Chondrocyte (in vitro differentiated cells): ENCODE measurements around the gene GALR3. TPM values are rescaled to one million over a fixed set of nuclear protein-coding genes. Genes with fewer than 3 reads are reported as not detected.

Experiments
- DNase-seq: peaks from one replicate; pipeline ENCODE4 v3.0.0; 2021; ENCODE audit warnings: mixed read lengths, low spot score
- H3K27ac Mint-ChIP-seq: one replicate; pipeline ENCODE4 v1.8.0; 2021; ENCODE audit warnings: mild to moderate bottlenecking, moderate library complexity, mixed read lengths; ENCODE audit not compliant: unreplicated experiment
- H3K27me3 Mint-ChIP-seq: 2 replicates; pipeline ENCODE4 v1.8.0; 2021; ENCODE audit warnings: low read depth, mixed read lengths
- H3K36me3 Mint-ChIP-seq: 2 replicates; pipeline ENCODE4 v1.8.0; 2021; ENCODE audit warnings: low read depth, mixed read lengths
- H3K4me1 Mint-ChIP-seq: 2 replicates; pipeline ENCODE4 v1.8.0; 2021; ENCODE audit warnings: low read depth, mild to moderate bottlenecking, mixed read lengths
- H3K4me3 Mint-ChIP-seq: one replicate; pipeline ENCODE4 v1.8.0; 2021; ENCODE audit warnings: mild to moderate bottlenecking, moderate library complexity, mixed read lengths; ENCODE audit not compliant: unreplicated experiment
- H3K9me3 Mint-ChIP-seq: 2 replicates; pipeline ENCODE4 v1.8.0; 2021; ENCODE audit warnings: low read depth, mixed read lengths
- long read RNA-seq: library from polyadenylated mRNA; stranded (forward); transcript quantifications from one replicate; pipeline ENCODE4 v2.0.0, GENCODE V29; 2021
- total RNA-seq: library from RNA; stranded (reverse); gene quantifications from 3 replicates; pipeline ENCODE4 v1.2.1, GENCODE V29; 2021
- TF ChIP-seq, protein P1 (sequence below): fragments of 200-600 bp; sonication (generic); IDR thresholded peaks from 2 replicates; pipeline ENCODE4 v1.5.0; 2021; ENCODE audit warnings: antibody characterized with exemption, mild to moderate bottlenecking, moderate library complexity

Gene GALR3, protein sequence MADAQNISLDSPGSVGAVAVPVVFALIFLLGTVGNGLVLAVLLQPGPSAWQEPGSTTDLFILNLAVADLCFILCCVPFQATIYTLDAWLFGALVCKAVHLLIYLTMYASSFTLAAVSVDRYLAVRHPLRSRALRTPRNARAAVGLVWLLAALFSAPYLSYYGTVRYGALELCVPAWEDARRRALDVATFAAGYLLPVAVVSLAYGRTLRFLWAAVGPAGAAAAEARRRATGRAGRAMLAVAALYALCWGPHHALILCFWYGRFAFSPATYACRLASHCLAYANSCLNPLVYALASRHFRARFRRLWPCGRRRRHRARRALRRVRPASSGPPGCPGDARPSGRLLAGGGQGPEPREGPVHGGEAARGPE
- total RNA-seq: 0.37 to 0.41 TPM in 2 of 3 replicates, not detected in the other
- long read RNA-seq, partial matches to known transcripts: 1 of 1 reads
- long read RNA-seq, other reads (novel, unspliced or antisense): 0 of 1 reads

DNA sequence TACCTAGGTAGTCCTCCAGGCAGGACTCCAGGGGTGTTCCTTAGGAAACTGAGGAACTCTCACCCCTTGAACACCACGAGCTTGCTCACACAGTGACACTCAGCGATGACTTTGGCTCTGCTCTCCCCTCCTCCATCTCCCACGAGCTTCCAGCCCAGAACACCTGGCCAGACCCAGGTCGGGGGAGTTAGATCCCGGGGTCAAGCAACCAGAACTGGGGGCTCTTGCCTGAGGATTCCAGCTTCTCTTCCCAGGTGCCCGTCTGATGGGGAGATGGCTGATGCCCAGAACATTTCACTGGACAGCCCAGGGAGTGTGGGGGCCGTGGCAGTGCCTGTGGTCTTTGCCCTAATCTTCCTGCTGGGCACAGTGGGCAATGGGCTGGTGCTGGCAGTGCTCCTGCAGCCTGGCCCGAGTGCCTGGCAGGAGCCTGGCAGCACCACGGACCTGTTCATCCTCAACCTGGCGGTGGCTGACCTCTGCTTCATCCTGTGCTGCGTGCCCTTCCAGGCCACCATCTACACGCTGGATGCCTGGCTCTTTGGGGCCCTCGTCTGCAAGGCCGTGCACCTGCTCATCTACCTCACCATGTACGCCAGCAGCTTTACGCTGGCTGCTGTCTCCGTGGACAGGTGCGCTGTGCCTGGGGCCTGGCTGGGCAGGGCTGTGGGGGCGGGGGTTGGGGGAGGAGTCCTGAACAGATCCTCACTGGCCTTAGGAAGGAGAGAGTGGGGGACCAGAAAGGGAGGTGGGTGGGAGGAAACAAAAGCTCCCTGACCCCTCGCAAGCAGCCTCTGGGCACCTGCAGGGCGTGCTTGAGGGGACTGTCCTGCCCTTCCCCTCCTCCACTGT is at the start of gene GALR3:
Gene GALR3 (plus strand): TSS at position 249 of the 852 bp plus-strand sequence. CDS start 25 bp downstream, at position 274.
- no peaks in the 10 kb centered on the region for H3K9me3 Mint-ChIP-seq
- H3K4me1 Mint-ChIP-seq: peaks cover 10% of the 10 kb centered on the region
- peaks cover 2% of the 10 kb centered on the region for H3K36me3 Mint-ChIP-seq
- no peak within 1 kb of the TSS for H3K27ac Mint-ChIP-seq
- no peak for DNase-seq
- peaks cover 4% of the 10 kb centered on the region for H3K27me3 Mint-ChIP-seq
- no peak within 1 kb of the TSS for H3K4me3 Mint-ChIP-seq
- TF ChIP-seq, protein P1, sequence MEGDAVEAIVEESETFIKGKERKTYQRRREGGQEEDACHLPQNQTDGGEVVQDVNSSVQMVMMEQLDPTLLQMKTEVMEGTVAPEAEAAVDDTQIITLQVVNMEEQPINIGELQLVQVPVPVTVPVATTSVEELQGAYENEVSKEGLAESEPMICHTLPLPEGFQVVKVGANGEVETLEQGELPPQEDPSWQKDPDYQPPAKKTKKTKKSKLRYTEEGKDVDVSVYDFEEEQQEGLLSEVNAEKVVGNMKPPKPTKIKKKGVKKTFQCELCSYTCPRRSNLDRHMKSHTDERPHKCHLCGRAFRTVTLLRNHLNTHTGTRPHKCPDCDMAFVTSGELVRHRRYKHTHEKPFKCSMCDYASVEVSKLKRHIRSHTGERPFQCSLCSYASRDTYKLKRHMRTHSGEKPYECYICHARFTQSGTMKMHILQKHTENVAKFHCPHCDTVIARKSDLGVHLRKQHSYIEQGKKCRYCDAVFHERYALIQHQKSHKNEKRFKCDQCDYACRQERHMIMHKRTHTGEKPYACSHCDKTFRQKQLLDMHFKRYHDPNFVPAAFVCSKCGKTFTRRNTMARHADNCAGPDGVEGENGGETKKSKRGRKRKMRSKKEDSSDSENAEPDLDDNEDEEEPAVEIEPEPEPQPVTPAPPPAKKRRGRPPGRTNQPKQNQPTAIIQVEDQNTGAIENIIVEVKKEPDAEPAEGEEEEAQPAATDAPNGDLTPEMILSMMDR: no peak

DNA sequence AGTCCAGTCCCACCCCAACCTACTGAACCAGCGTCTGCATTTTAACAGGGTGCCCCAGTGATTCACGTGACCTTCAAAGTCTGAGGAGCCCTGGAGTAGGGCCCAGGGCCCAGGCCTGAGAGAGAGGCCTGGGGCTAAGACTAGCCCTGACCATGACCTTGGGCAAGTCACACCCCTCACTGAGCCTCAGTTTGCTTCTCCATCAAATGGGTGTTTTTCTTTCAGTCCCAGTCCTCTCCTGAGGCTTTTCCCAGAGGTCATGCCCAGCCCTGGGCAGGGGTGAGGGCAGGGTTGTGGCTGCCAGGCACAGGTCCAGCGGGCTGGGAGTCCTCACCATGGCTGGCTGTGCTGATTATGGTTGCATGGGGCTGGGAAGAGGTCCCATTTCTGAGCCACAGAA is 48.5 kb upstream of the GALR3 start:
- Mint-ChIP-seq H3K27ac (no peak overlapping the region), H3K4me3 (no peak overlapping the region), H3K9me3 (no peaks in the 10 kb centered on the region), H3K36me3 (peaks cover 8% of the 10 kb centered on the region), H3K27me3 (no peaks in the 10 kb centered on the region), H3K4me1 (peaks cover 9% of the 10 kb centered on the region)
- no peak for DNase-seq
- TF ChIP-seq, protein P1: no peak

DNA sequence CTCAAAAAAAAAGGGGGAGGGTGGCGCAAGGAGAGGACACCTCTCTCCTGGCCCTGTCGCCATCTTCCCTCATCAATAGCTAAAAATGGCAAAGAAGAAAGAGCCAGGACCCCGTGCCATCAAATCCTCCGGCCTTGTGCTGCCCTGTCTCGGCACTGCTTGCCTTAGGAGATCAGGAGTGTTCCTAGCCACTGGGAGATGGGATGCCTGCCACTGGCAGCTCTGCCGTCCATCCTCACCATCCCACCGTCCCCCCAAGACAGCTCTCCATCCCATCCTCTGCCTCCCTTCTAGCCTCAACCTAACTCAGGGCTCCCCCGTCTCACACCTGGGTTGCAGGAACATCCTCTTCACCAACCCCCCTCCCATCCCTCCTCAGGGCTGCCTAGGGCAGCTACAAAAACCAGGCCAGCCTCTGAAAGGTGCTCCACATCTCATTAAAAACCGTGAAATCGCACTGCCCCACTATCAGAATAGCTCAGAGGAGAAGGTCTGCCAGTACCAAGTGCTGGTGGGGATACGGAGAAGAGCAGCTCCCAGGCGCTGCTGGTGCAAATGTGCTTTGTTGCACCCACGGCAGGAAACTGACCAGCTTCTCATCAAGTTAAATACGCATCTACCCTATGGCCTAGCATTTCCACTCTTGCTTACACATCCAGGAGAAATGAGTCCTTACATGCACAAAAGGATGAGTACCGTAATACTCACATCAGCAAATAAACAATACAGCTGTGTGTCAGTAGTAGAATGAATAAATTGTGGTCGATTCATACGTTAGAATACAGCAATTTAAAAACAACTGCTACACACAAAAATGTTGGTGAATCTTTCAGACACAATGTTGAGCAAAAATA is 47.2 kb upstream of the GALR3 start:
- TF ChIP-seq, protein P1: no peak
- DNase-seq: no peak
- Mint-ChIP-seq H3K36me3 (peaks cover 8% of the 10 kb centered on the region), H3K4me1 (peaks cover 9% of the 10 kb centered on the region), H3K27me3 (no peaks in the 10 kb centered on the region), H3K27ac (no peak overlapping the region), H3K9me3 (no peaks in the 10 kb centered on the region), H3K4me3 (no peak overlapping the region)

DNA sequence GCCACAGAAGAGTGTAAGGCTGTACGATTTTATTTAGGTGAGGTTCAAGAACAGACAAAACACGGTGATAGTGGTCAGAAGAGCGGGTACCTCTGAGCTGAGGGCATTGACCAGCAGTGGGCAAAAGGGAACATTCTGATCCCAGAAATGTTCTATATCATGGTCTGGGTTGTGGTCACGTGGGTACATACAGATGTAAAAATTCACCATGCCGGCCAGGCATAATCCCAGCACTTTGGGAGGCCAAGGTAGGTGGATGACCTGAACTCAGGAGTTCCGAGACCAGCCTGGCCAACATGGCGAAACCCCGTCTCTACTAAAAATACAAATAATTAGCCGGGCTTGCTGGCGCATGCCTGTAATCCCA is 46.6 kb upstream of the GALR3 start:
- peaks cover 7% of the 10 kb centered on the region for H3K36me3 Mint-ChIP-seq
- H3K4me1 Mint-ChIP-seq: peaks cover 9% of the 10 kb centered on the region
- DNase-seq: no peak
- no peaks in the 10 kb centered on the region for H3K27me3 Mint-ChIP-seq
- H3K9me3 Mint-ChIP-seq: no peaks in the 10 kb centered on the region
- no peak overlapping the region for H3K27ac Mint-ChIP-seq
- no peak overlapping the region for H3K4me3 Mint-ChIP-seq
- TF ChIP-seq, protein P1: no peak
